SK-N-MC (cell line): ENCODE data around the gene FKBP7.

Experiments
- EZH2 ChIP-seq: fragments of 200-600 bp; sonication (generic); IDR thresholded peaks from one replicate; pipeline ENCODE4 v1.6.1; 2017; ENCODE audit warnings: antibody characterized with exemption
- POLR2AphosphoS5 ChIP-seq: IDR thresholded peaks from 2 replicates; pipeline ENCODE4 v1.6.1; 2012; ENCODE audit warnings: mild to moderate bottlenecking, low read depth, low read length, borderline replicate concordance

GRCh38 chr2:178521304-178522150 lies 43.1 kb upstream of the FKBP7 start:
- TF ChIP-seq POLR2AphosphoS5, result no peak
- TF ChIP-seq EZH2, result no peak
